Muscle of arm (tissue), 12 donors: Measurements from ENCODE around the gene PNMA3. TPM values are rescaled to one million over a fixed set of nuclear protein-coding genes. Genes with fewer than 3 reads are reported as not detected.
"Not testable (repeated sequence)": the region's sequence is repeated elsewhere in the genome, so short reads cannot be mapped to it uniquely, and the experiment has no call there.

Source experiments
- DNase-seq: peaks from one replicate; pipeline ENCODE4 v3.0.0-alpha.2; 2013
- polyA plus RNA-seq, 12 donors: library from polyadenylated mRNA; unstranded; fragments of 120-200 nt; gene quantifications; one replicate each; pipeline ENCODE4 v1.2.1, GENCODE V29; 2013; ENCODE audit not compliant: insufficient read length in 12 of 12

Gene PNMA3
- polyA plus RNA-seq, 12 donors = 0.67 to 2.1 (median 0.93) TPM; not detected in 2

DNA sequence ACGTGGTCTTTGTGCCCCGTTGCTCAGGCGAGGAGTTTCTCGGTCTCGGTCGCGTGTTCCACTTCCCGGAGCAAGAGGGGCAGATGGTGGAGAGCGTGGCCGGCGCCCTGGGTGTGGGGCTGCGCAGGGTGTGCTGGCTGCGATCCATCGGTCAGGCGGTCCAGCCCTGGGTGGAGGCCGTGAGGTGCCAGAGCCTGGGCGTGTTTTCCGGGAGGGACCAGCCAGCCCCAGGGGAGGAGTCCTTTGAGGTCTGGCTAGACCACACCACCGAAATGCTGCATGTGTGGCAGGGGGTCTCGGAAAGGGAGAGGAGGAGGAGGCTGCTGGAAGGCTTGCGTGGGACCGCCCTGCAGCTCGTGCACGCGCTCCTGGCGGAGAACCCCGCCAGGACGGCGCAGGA lies 17.1 kb downstream of the PNMA3 start:
- not testable (repeated sequence) for DNase-seq

DNA sequence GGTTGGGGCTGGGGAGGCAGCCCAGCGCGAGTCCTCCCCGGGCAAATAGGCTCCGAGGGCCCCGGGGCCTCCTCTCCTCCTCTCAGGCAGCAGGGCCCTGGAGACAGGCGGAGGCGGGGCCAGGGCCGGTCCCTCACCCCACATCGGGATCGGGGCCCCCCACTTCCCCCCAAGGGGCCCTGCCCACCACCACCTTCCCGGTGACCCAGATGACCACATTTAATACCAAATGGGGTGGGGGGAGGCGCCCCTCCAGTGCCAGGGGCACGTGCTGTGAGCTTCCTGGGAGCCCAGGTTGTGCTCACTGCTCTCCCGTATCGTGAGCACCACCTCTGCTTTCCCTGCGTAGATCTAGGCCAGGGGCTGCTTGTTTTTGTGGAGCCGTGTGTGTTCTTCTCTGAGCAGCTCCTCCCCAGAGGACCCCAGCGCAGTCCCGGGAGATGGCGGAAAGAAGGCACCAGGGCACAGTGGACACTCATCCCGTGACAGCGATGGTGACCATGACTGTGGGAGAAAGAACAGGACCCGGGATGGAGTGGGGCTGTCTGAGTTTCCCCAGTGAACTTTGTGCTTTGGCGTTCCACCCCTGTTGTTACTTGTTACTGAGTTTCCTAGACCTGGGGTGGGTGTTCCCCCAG lies 18.1 kb downstream of the PNMA3 start:
- DNase-seq = no peak

DNA sequence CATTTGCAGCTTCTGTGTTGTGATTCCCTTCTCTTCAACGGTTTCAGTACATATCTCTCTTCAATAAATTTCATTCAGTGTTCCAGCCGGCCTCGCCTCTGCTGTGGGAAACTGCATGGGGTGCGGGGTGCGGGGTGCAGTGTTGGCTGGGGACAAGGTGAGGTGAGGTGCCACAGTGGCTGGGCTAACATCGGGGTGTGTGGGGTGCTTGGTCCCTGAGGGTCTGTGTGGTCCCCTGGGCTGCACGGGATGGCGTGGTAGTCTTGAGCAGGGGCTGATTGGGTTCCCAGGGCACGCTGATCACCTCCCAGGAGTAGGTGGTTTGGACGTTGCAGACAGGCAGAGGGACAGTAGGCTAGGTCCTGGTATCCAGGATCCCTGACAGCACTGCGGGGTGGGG lies 18.7 kb downstream of the PNMA3 start:
- DNase-seq = no peak

DNA sequence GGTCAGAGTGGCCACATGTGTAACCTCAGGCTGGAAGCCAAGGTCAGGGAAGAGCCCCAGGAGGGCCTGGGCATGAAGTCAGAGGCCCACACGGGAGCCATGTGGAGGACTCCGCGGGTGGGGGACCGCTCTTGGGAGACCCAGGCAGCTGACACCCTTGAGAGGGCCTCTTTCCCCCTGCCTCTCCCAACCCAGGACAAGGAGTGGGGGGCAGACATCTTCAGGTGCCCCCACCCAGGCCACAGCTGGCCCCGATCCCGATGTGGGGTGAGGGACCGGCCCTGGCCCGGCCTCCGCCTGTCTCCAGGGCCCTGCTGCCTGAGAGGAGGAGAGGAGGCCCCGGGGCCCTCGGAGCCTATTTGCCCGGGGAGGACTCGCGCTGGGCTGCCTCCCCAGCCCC lies 19.1 kb downstream of the PNMA3 start:
- no peak for DNase-seq

DNA sequence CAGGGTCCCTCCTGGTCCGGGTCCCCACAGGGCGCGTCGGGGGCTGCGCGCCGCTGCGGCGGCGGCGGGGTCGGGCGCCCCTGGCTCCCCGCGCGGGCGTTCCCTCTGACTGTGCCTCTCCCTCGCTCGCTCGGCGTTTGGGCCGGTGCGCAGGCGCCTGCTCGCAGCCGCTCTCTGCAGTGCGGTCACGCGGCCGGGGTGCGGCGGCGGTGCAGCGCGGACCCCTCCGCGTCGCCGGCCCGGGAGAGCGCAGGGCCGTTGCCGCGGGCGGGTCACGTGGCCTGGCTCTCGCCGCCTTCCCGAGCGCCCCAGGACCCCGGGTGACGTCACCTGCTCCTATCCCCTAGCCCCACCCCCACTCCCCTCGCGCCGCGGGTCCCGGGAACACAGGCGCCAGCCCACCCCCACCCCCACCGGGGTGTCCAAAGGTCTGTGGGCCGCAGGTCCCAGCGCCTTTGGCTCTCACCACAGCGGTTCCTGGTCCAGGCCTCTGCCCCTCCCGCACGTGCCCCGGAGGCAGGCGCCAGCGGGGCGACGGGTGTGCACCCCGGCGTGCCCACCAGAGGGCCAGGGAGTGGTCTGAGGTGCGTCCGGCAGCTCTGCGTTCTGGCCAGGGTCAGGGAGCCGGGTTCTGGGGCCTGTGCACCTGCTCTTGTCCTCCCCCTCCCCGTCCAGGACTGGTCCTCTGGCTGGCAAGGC lies 21.3 kb downstream of the PNMA3 start:
- not testable (repeated sequence) for DNase-seq

DNA sequence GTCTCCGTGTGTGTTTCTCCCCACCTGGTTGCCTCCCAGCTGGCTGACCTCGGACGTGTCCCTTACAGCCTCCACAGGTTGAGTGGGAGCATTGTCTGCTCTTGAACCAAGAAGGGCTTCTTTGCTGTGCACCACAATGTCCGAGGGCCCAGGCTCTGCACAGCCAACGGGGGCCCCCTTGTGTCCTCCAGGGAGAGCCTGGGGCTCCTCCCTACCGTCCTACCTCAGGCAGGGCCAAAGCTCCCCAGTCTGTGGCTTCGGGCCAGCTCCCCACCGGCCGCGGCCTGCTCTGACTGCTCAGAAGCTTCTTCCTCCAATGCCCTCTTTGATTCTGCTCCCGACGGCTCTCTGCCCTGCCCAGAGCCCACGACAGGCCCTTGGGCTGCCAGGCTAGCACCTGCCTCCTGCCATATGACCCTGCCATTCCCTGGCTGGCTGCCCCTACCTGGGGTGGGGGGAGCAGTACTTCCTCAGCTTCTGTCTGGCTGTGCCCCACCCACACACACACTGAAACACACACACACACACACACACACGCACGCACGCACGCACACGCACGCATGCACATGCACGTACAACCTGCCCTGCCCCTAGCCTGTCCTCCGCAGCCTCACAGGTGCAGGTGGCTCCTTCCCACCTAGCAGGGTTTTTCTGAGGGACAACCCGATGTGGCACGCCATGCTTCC lies 27.1 kb downstream of the PNMA3 start:
- not testable (repeated sequence) for DNase-seq

DNA sequence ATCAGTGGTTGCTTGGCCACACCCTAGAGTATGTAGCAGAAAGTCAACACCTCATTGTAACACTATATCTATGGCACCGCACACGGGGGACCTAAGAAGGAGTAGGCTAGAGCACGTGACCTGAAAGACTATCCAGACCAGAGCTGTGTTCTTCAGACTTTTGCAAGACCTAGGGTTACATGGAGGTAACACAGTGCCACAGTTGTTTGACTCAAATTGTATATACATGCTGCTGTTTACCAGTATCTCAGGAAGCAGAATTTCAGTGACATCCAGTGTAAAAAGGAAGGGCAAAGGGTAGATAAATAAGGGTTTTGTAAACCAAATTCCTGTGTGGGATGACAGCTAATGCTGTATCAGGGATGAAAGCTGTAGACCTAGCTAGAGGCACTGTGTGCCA lies 46.1 kb downstream of the PNMA3 start:
- no peak for DNase-seq

DNA sequence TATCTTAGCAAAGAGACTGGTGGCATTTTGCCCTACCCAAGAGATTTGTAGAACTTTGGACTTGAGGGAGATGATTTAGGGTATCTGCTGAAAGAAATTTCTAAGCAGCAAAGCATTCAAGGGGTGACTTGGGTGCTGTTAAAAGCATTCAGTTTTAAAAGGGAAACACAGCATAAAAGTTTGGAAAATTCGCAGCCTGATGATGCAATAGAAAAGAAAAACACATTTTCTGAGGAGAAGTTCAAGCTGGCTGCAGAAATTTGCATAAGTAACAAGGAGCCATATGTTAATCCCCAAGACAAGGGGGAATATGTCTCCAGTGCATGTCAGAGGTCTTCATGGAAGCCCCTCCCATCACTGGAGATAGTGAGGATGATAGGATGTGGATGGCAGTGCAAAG lies 48.7 kb downstream of the PNMA3 start:
- not testable (repeated sequence) for DNase-seq

DNA sequence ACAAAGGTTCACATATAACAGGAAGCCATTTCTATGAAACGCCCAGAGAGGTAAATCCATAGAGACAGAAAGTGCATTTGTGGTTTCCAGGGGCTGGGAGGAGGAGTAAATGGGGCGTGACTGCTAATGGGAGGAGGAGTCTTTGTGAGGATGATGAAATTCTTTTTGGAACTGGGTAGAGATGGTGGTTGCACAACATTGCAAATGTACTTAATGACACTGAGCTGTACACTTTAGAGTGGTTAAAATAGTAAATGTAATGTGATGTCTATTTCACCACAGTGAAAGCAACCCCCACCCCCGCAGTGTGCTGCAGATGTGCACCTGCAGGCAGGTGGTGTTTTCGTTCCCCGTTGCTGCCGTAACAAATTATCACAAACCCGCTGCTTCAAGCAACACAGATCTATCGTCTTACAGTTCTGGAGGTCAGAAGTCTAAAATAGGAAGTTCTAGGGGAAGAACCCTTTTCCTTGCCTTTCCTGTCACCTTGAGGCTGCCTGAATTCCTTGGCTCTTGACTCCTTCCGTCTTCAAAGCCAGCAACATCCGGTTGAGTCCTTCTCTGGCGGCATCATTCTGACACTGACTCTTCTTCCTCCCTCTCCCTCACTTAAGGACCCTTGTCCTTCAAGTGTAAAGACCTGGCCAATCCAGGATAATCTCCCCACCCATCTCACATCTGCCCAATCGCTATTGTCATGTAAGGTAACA lies 50.0 kb downstream of the PNMA3 start:
- not testable (repeated sequence) for DNase-seq

Other genes starting within 250 kb of the PNMA3 start
- gene CETN2, start 225.7 kb upstream of the PNMA3 start, polyA plus RNA-seq = 10 to 100 TPM in 11 of 12 donors, not detected in 1; 27.6 to 52.6 (median 35.8) TPM
- gene NSDHL, start 225.4 kb upstream of the PNMA3 start, polyA plus RNA-seq = 10 to 100 TPM in 10 of 12 donors, 1 to 10 TPM in 1, not detected in 1; 9.8 to 18.0 (median 12.1) TPM
- 10 to 100 TPM in 11 of 12 donors, not detected in 1; 10.2 to 37.1 (median 18.8) TPM for gene ZNF185, start 158.4 kb upstream of the PNMA3 start, polyA plus RNA-seq
- under 1 TPM in 3 of 12 donors, not detected in 9; 0.04 to 0.08 (median 0.08) TPM for gene PNMA5, start 62.4 kb upstream of the PNMA3 start, polyA plus RNA-seq
- 1 to 10 TPM in 10 of 12 donors, under 1 TPM in 1, not detected in 1; 0.32 to 4.8 (median 2.1) TPM for gene PNMA6A, start 16.0 kb downstream of the PNMA3 start, polyA plus RNA-seq
- gene MAGEA1, start 122.8 kb downstream of the PNMA3 start, polyA plus RNA-seq = not detected